A549 (cell line): ENCODE measurements around the gene RHD. TPM values are rescaled to one million over a fixed set of nuclear protein-coding genes. Genes with fewer than 3 reads are reported as not detected.

Experiments
- ATAC-seq, 2 experiments: fragments of 200-7000 bp in 1 of 2; fragments of >200 bp in 1 of 2; cut with Nextera tagmentation in 1 of 2; cut with Tn5 transposase in 1 of 2; 3 replicates each; pipeline versions ENCODE4 v1.8.0 to v1.9.1; 2018 to 2020; ENCODE audit warnings: mild to moderate bottlenecking in 1 of 2, moderate library complexity in 1 of 2
- CTCF ChIA-PET: fragments of 300-600 bp; sonication (Branson Sonifier 250); formaldehyde crosslinking; extraction: SDS; loops from one replicate; lab custom pipeline; 2021; ENCODE audit warnings: antibody characterized with exemption, inconsistent platforms; lab: Yijun Ruan, JAX
- POLR2A ChIA-PET: fragments of 350-600 bp; formaldehyde crosslinking; extraction: SDS; loops from one replicate; lab custom pipeline; 2021; ENCODE audit warnings: antibody characterized with exemption, inconsistent platforms; lab: Yijun Ruan, JAX
- DNase-seq, 2 experiments: peaks; one replicate each; pipeline versions ENCODE4 v3.0.0 to v3.0.0-alpha.2; 2011 to 2016; ENCODE audit warnings: low read depth in 1 of 2, low spot score in 1 of 2
- FAIRE-seq: peaks from 2 replicates; lab custom pipeline; 2011; peaks lifted over from hg19 to GRCh38; lab: Jason Lieb, UNC
- H3K27ac ChIP-seq, 2 experiments: fragments of >200 bp; sonication (Bioruptor Twin); formaldehyde crosslinking; 3 replicates each; pipeline ENCODE4 v1.5.1; 2016 to 2017
- H3K4me1 ChIP-seq: fragments of >200 bp; sonication (Bioruptor Twin); formaldehyde crosslinking; 3 replicates; pipeline ENCODE4 v1.6.1; 2016
- H3K4me2 ChIP-seq: fragments of >200 bp; sonication (Bioruptor Twin); formaldehyde crosslinking; 3 replicates; pipeline ENCODE4 v1.6.1; 2016
- H3K4me3 ChIP-seq: fragments of >200 bp; sonication (Bioruptor Twin); formaldehyde crosslinking; 3 replicates; pipeline ENCODE4 v1.5.1; 2016
- H3K9me3 ChIP-seq: fragments of >200 bp; sonication (Bioruptor Twin); formaldehyde crosslinking; 3 replicates; pipeline ENCODE4 v1.6.1; 2016
- BCL3 ChIP-seq: fragments of >200 bp; sonication (Bioruptor Twin); formaldehyde crosslinking; IDR thresholded peaks from 3 replicates; pipeline ENCODE4 v1.6.1; 2016
- CHD2 ChIP-seq: fragments of 150-350 bp; IDR thresholded peaks from 2 replicates; pipeline ENCODE4 v1.6.1; 2014; ENCODE audit warnings: low read length; ENCODE audit not compliant: partially characterized antibody
- CHD4 ChIP-seq: fragments of 200-600 bp; sonication (generic); IDR thresholded peaks from 2 replicates; pipeline ENCODE4 v1.6.1; 2016; ENCODE audit warnings: antibody characterized with exemption, mild to moderate bottlenecking, borderline replicate concordance
- E2F6 ChIP-seq: IDR thresholded peaks from 2 replicates; pipeline ENCODE4 v1.6.1; 2012; ENCODE audit warnings: low read depth, borderline replicate concordance
- ELK1 ChIP-seq: fragments of 150-350 bp; IDR thresholded peaks from 2 replicates; pipeline ENCODE4 v1.6.1; 2014; ENCODE audit warnings: low read depth, mild to moderate bottlenecking, low read length
- EP300 ChIP-seq, 2 experiments: fragments of >200 bp; sonication (Bioruptor Twin); formaldehyde crosslinking; IDR thresholded peaks; 2 replicates in 1 of 2; 3 replicates in 1 of 2; pipeline ENCODE4 v1.6.1; 2016 to 2017
- FOSB ChIP-seq: fragments of 250-450 bp; sonication (Bioruptor Pico); IDR thresholded peaks from 2 replicates; pipeline ENCODE4 v1.5.0; 2020; ENCODE audit warnings: mild to moderate bottlenecking, moderate library complexity
- FOSL2 ChIP-seq, 2 experiments: fragments of 450-650 bp in 1 of 2; fragments of >200 bp in 1 of 2; sonication (Bioruptor Twin) in 1 of 2; formaldehyde crosslinking; IDR thresholded peaks; 2 replicates each; pipeline versions ENCODE4 v1.5.0 to v1.6.1; 2016 to 2020; ENCODE audit warnings: mild to moderate bottlenecking in 1 of 2, moderate library complexity in 1 of 2
- GATA3 ChIP-seq: IDR thresholded peaks from 2 replicates; pipeline ENCODE4 v1.6.1; 2012; ENCODE audit warnings: borderline replicate concordance
- HDAC2 ChIP-seq: fragments of 200-600 bp; sonication (generic); IDR thresholded peaks from 2 replicates; pipeline ENCODE4 v1.6.1; 2016
- HEYL ChIP-seq: fragments of 250-450 bp; sonication (Bioruptor Pico); IDR thresholded peaks from 2 replicates; pipeline ENCODE4 v1.8.0; 2021; ENCODE audit warnings: mild to moderate bottlenecking, moderate library complexity
- HOXA7 ChIP-seq: fragments of 250-450 bp; sonication (Bioruptor Pico); IDR thresholded peaks from 2 replicates; pipeline ENCODE4 v1.5.0; 2020; ENCODE audit warnings: mild to moderate bottlenecking, moderate library complexity
- JUN ChIP-seq, 2 experiments: fragments of >200 bp; sonication (Bioruptor Twin); formaldehyde crosslinking; IDR thresholded peaks; 2 replicates in 1 of 2; 3 replicates in 1 of 2; pipeline ENCODE4 v1.6.1; 2016 to 2017
- MAZ ChIP-seq: fragments of 150-350 bp; IDR thresholded peaks from 2 replicates; pipeline ENCODE4 v1.6.1; 2014; ENCODE audit warnings: antibody characterized with exemption, low read depth, low read length, borderline replicate concordance
- NR3C1 ChIP-seq: fragments of >200 bp; sonication (Bioruptor Twin); formaldehyde crosslinking; IDR thresholded peaks from 3 replicates; pipeline ENCODE4 v1.6.1; 2017
- PHF8 ChIP-seq: fragments of 200-600 bp; sonication (generic); IDR thresholded peaks from 2 replicates; pipeline ENCODE4 v1.6.1; 2016; ENCODE audit warnings: low read depth, mild to moderate bottlenecking, antibody characterized with exemption, moderate library complexity, borderline replicate concordance
- POLR2A ChIP-seq: IDR thresholded peaks from 2 replicates; pipeline ENCODE4 v1.6.1; 2012; ENCODE audit warnings: mild to moderate bottlenecking, low read length
- RAD21 ChIP-seq, 2 experiments: fragments of >200 bp in 1 of 2; sonication (Bioruptor Twin) in 1 of 2; formaldehyde crosslinking in 1 of 2; IDR thresholded peaks in 1 of 2; conservative IDR thresholded peaks in 1 of 2; 2 replicates in 1 of 2; 3 replicates in 1 of 2; pipeline ENCODE4 v1.6.1; 2012 to 2018; ENCODE audit warnings: inconsistent platforms in 1 of 2
- RCOR1 ChIP-seq: fragments of 150-350 bp; IDR thresholded peaks from 2 replicates; pipeline ENCODE4 v1.6.1; 2014; ENCODE audit warnings: antibody characterized with exemption, low read length, low read depth
- RFX5 ChIP-seq: fragments of 450-650 bp; IDR thresholded peaks from 2 replicates; pipeline ENCODE4 v1.7.1; 2014; ENCODE audit warnings: antibody characterized with exemption, mild to moderate bottlenecking, moderate library complexity
- RNF2 ChIP-seq: fragments of 200-600 bp; sonication (generic); IDR thresholded peaks from 2 replicates; pipeline ENCODE4 v1.6.1; 2016; ENCODE audit warnings: low read depth, mild to moderate bottlenecking, antibody characterized with exemption, moderate library complexity, borderline replicate concordance
- SMC3 ChIP-seq: fragments of >200 bp; sonication (Bioruptor Twin); formaldehyde crosslinking; IDR thresholded peaks from 3 replicates; pipeline ENCODE4 v1.6.1; 2018; ENCODE audit warnings: inconsistent platforms
- SREBF2 ChIP-seq: fragments of 450-650 bp; IDR thresholded peaks from 2 replicates; pipeline ENCODE4 v1.6.1; 2014; ENCODE audit warnings: mild to moderate bottlenecking, moderate library complexity
- TFCP2L1 ChIP-seq: fragments of 250-450 bp; sonication (Bioruptor Pico); IDR thresholded peaks from 2 replicates; pipeline ENCODE4 v1.5.0; 2021; ENCODE audit warnings: mild to moderate bottlenecking
- ZNF302 ChIP-seq: fragments of 250-450 bp; sonication (Bioruptor Pico); IDR thresholded peaks from 2 replicates; pipeline ENCODE4 v1.9.0; 2021; ENCODE audit warnings: inconsistent platforms, mild to moderate bottlenecking, moderate library complexity
- WGBS: methylation state at CpG from one replicate; pipeline ENCODE4 v1.1.6; 2017; ENCODE audit errors: missing lambda C conversion rate; 5-methylcytosine and 5-hydroxymethylcytosine counted together
- polyA plus RNA-seq, 4 experiments: library from polyadenylated mRNA; depleted of rRNA in 3 of 4; stranded (reverse); fragments of >200 nt; fragmentation: RNase III in 1 of 4; extraction: RNeasy Plus Mini Kit Qiagen cat#74134 plus additional on column Dnase treatment in 1 of 4; gene quantifications; 2 replicates in 3 of 4; 3 replicates in 1 of 4; pipeline ENCODE4 v1.2.3, GENCODE V29; 2011 to 2017
- TF ChIP-seq, protein P1 (sequence below): fragments of >200 bp; sonication (Bioruptor Twin); formaldehyde crosslinking; IDR thresholded peaks from 3 replicates; pipeline ENCODE4 v1.5.1; 2016
- TF ChIP-seq, protein P2 (sequence below): IDR thresholded peaks from 2 replicates; pipeline ENCODE4 v1.6.1; 2012
- TF ChIP-seq, protein P3 (sequence below): IDR thresholded peaks from 2 replicates; pipeline ENCODE4 v1.6.1; 2012

Gene RHD
- polyA plus RNA-seq, 2 of the 4 experiments (the other 2 are of a cell fraction), result not detected

GRCh38 chr1:25239681-25240541, 32.4 kb upstream of the RHD start:
- ChIA-PET POLR2A (interaction anchor here (2.1 kb wide), 1 partner anchor 8 kb away, joined by 9 read pairs; the partner anchor contains the start of gene RSRP1), CTCF (interaction anchor here (0.6 to 1.8 kb wide), 4 partner anchors 113 to 570 kb away, joined by 3 to 7 read pairs (median 4); no protein-coding TSS in a partner anchor)
- H3K27ac ChIP-seq, result peak overlapping the region; percentile 72 to 87
- TF ChIP-seq, protein P1, sequence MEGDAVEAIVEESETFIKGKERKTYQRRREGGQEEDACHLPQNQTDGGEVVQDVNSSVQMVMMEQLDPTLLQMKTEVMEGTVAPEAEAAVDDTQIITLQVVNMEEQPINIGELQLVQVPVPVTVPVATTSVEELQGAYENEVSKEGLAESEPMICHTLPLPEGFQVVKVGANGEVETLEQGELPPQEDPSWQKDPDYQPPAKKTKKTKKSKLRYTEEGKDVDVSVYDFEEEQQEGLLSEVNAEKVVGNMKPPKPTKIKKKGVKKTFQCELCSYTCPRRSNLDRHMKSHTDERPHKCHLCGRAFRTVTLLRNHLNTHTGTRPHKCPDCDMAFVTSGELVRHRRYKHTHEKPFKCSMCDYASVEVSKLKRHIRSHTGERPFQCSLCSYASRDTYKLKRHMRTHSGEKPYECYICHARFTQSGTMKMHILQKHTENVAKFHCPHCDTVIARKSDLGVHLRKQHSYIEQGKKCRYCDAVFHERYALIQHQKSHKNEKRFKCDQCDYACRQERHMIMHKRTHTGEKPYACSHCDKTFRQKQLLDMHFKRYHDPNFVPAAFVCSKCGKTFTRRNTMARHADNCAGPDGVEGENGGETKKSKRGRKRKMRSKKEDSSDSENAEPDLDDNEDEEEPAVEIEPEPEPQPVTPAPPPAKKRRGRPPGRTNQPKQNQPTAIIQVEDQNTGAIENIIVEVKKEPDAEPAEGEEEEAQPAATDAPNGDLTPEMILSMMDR, result peak; percentile 25; the same call in 1 of the 3 replicates
- TF ChIP-seq RAD21 (conservative IDR thresholded peaks at IDR 0.05 in 1 of 2, IDR thresholded peaks at IDR 0.05 in 1 of 2), result peak; percentile 28 to 35; a peak in 3 of 5 replicates
- TF ChIP-seq, protein P2, sequence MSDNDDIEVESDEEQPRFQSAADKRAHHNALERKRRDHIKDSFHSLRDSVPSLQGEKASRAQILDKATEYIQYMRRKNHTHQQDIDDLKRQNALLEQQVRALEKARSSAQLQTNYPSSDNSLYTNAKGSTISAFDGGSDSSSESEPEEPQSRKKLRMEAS, result peak; percentile 45; the same call in 1 of the 2 replicates
- peak in 1 of 2 experiments; percentile 64; a peak in 3 of 5 replicates for TF ChIP-seq JUN (IDR thresholded peaks at IDR 0.05)
- TF ChIP-seq GATA3, result no peak
- TF ChIP-seq RCOR1, result no peak
- TF ChIP-seq CHD2, result peak; percentile 7
- peak; percentile 29; the same call in 1 of the 3 replicates for TF ChIP-seq BCL3
- TF ChIP-seq HOXA7 (CRISPR knock-in tag), result no peak
- TF ChIP-seq HDAC2, result no peak
- no peak for TF ChIP-seq HEYL (CRISPR knock-in tag)
- peak; percentile 27; the same call in 1 of the 2 replicates for TF ChIP-seq POLR2A
- no peak for TF ChIP-seq SREBF2
- peak; percentile 75; the same call in 1 of the 2 replicates for TF ChIP-seq TFCP2L1
- H3K4me1 ChIP-seq, result peaks cover 10% of the 10 kb centered on the region; the same call in 2 of the 3 replicates
- H3K9me3 ChIP-seq, result no peaks in the 10 kb centered on the region
- H3K4me3 ChIP-seq, result peak overlapping the region; percentile 40
- FAIRE-seq (no peak), ATAC-seq (peak; percentile 93 to 96), DNase-seq (peak; percentile 68 to 91)
- WGBS, result 10% methylated on average over 15 of the region's 41 CpGs
- peak overlapping the region; percentile 79 for H3K4me2 ChIP-seq

DNA sequence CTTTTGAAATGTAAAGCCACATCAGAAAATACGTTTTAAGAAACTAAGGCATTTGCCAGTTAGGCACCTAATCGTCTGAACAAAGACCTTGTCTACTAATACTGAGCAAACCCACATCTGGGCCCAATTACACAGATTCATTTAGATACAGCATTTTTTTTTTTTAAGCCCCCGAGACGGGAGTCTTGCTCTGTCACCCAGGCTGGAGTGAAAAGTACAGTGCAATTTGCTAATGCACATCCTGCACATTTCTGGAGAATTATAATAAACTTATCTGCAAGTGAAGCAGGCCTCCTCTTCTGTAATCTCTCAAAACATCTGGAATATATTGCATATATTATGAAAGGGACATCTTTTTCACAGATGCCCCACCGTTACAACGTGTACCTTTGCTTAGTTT, 28.4 kb upstream of the RHD start:
- no peak for ATAC-seq
- POLR2A ChIA-PET, result interaction anchor here (1.5 kb wide), 1 partner anchor 12 kb away, joined by 5 read pairs; the partner anchor contains the start of gene SYF2
- TF ChIP-seq E2F6 (no peak), CHD4 (no peak), FOSB (CRISPR knock-in tag) (no peak), POLR2A (no peak), MAZ (no peak), ELK1 (no peak), EP300 (IDR thresholded peaks at IDR 0.05) (no peak), ZNF302 (CRISPR knock-in tag) (no peak), RFX5 (no peak), PHF8 (no peak), RNF2 (no peak), RCOR1 (no peak), NR3C1 (no peak), SMC3 (no peak), FOSL2 (IDR thresholded peaks at IDR 0.05) (no peak), FOSL2 (CRISPR knock-in tag; IDR thresholded peaks at IDR 0.05) (no peak)
- TF ChIP-seq, protein P3, sequence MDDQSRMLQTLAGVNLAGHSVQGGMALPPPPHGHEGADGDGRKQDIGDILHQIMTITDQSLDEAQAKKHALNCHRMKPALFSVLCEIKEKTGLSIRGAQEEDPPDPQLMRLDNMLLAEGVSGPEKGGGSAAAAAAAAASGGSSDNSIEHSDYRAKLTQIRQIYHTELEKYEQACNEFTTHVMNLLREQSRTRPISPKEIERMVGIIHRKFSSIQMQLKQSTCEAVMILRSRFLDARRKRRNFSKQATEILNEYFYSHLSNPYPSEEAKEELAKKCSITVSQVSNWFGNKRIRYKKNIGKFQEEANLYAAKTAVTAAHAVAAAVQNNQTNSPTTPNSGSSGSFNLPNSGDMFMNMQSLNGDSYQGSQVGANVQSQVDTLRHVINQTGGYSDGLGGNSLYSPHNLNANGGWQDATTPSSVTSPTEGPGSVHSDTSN, result no peak

More for the DNA sequence above, 28.4 kb upstream of the RHD start:
- DNase-seq (no peak), FAIRE-seq (no peak)
- 77% methylated on average over 6 of the region's 6 CpGs for WGBS
- H3K4me2 ChIP-seq, result no peak overlapping the region
- no peak overlapping the region for H3K27ac ChIP-seq
- H3K4me3 ChIP-seq, result no peak overlapping the region
- H3K9me3 ChIP-seq, result no peaks in the 10 kb centered on the region
- CTCF ChIA-PET, result no interaction called here
- H3K4me1 ChIP-seq, result peaks cover 24% of the 10 kb centered on the region; the same call in 2 of the 3 replicates
